T-helper 1 cell treated with Interleukin-12 subunit alpha and Interleukin-12 subunit beta and Interleukin-4 antibody, amounts not matched to agents 30 μg/mL and 1 μg/mL, for 36 hours (primary cell): ENCODE measurements around the gene CPM.

Experiments used
- H3K27ac Mint-ChIP-seq: one replicate; pipeline ENCODE4 v1.8.0; 2021; ENCODE audit warnings: mild to moderate bottlenecking, mixed read lengths
- H3K27me3 Mint-ChIP-seq: one replicate; pipeline ENCODE4 v1.8.0; 2021; ENCODE audit warnings: low read depth, mixed read lengths
- H3K36me3 Mint-ChIP-seq: one replicate; pipeline ENCODE4 v1.8.0; 2021; ENCODE audit warnings: low read depth, mixed read lengths
- H3K4me1 Mint-ChIP-seq: one replicate; pipeline ENCODE4 v1.8.0; 2021; ENCODE audit warnings: low read depth, mixed read lengths
- H3K4me3 Mint-ChIP-seq: one replicate; pipeline ENCODE4 v1.8.0; 2021; ENCODE audit warnings: mild to moderate bottlenecking, moderate library complexity, mixed read lengths
- H3K9me3 Mint-ChIP-seq: one replicate; pipeline ENCODE4 v1.8.0; 2021; ENCODE audit warnings: mixed read lengths

CPM gene

DNA sequence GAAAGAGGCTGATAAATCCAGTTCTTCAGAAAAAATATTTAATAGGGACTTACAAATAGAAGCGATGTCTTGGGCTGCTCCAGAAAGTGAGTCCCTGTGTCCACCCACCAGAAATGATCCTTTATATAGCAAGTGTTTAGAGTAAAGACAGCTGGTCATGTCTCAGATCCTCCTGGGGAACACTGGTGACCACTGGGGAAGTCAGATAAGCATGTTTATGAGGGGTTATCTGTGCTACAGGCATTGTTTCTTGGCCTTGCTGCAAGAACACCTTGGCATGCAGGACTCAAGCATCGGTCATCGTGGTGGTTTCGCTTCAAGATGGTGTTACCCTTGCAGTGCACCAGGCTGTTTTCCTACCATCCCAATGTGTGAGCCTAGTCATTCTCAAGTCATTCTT is 27.2 kb downstream of the CPM start:
- no peak overlapping the region for H3K4me3 Mint-ChIP-seq
- H3K27ac Mint-ChIP-seq = no peak overlapping the region
- H3K4me1 Mint-ChIP-seq = no peaks in the 10 kb centered on the region
- no peaks in the 10 kb centered on the region for H3K27me3 Mint-ChIP-seq
- no peaks in the 10 kb centered on the region for H3K9me3 Mint-ChIP-seq
- peaks cover 6% of the 10 kb centered on the region for H3K36me3 Mint-ChIP-seq

DNA sequence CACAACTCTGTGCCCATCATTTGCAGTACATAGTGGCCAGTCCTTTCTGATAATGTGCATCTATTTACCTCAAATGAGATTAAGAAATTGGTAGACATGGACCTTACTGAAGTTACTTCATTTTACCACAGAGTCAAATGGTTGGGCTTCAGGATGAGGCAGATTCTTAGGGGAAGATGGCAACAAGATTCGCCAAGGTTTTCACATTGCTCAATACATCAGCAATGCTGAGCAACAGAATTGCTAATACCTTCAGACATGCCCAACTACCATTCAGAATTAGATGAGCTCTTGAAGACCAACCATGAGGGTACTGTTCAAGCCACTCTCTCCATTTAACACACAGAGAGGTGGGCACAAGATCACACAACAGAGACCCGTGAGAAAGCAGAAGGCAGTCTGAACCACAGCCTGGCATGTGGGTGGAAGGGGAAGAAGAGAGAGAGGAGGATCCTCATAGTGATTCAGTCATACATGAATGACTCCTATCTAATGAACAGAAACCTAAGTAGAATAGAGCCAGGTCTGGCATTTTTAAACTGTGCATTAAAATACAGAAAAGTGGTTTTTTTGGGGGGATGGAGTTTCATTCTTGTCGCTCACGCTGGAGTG is 28.5 kb downstream of the CPM start:
- no peak overlapping the region for H3K27ac Mint-ChIP-seq
- H3K4me3 Mint-ChIP-seq = no peak overlapping the region
- H3K36me3 Mint-ChIP-seq = peaks cover 6% of the 10 kb centered on the region
- H3K4me1 Mint-ChIP-seq = no peaks in the 10 kb centered on the region
- H3K9me3 Mint-ChIP-seq = no peaks in the 10 kb centered on the region
- H3K27me3 Mint-ChIP-seq = no peaks in the 10 kb centered on the region

DNA sequence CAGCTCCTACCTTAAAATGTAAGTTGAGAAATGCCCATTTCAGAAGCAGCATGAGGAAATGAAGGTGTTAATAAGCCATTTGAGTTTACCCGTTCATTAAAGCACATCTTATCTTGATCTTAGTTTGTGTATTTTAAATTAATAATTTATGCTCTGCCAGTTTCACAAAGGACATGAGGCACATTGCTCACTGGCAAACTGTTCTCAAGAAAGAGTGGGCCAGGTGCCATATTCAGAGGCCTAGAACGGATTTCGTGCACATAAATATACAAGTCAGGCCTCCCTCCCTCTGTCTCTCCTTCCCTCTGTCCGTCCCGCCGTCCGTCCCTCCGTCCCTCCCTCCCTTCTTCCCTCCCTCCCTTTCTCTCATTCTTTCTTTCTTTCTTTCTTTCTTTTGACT is 29.5 kb downstream of the CPM start:
- no peak overlapping the region for H3K4me3 Mint-ChIP-seq
- no peak overlapping the region for H3K27ac Mint-ChIP-seq
- H3K36me3 Mint-ChIP-seq = peaks cover 2% of the 10 kb centered on the region
- no peaks in the 10 kb centered on the region for H3K9me3 Mint-ChIP-seq
- no peaks in the 10 kb centered on the region for H3K27me3 Mint-ChIP-seq
- H3K4me1 Mint-ChIP-seq = no peaks in the 10 kb centered on the region

DNA sequence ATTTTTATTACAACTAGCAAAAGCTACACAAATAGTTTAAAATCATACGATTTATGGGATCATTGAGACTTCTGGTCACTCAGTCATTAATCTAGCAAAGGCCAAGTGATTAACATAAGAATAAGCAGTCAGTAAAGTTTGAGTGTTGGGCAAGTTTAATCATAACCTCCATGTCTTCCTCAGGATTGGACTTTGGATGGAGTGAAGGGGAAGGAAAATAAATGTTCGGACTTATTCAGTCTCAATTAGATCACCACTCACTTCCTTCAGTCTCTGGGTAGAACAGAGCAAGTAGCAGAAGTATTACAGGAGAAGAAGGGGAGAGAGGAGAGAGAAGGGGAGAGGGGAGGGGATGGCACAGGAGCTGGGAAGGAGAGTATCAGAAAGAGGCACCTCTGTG is 31.4 kb downstream of the CPM start:
- no peaks in the 10 kb centered on the region for H3K4me1 Mint-ChIP-seq
- H3K27ac Mint-ChIP-seq = no peak overlapping the region
- peaks cover 2% of the 10 kb centered on the region for H3K36me3 Mint-ChIP-seq
- H3K27me3 Mint-ChIP-seq = no peaks in the 10 kb centered on the region
- no peaks in the 10 kb centered on the region for H3K9me3 Mint-ChIP-seq
- H3K4me3 Mint-ChIP-seq = no peak overlapping the region

DNA sequence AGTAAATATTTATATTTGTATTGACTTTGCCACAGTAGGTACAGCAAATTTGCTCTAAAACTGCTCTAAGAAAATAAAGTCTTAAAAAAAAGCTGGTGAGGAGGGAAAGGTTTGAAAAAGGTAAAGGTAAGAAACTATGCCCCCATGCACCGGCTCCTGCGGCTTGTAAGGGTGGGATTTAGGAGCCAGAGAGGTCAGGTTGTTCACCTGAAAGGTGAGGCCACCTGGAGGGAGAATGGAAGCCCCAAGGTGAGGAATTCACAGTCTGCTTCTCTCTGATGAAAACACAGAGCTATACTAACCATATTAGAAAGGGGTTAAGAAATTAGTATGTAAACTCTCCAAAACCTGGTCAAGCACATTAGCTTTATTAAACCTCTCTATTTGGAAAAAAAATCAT is 31.8 kb downstream of the CPM start:
- Mint-ChIP-seq H3K27ac (no peak overlapping the region), H3K4me1 (peaks cover under 1% of the 10 kb centered on the region), H3K4me3 (no peak overlapping the region), H3K9me3 (no peaks in the 10 kb centered on the region), H3K27me3 (no peaks in the 10 kb centered on the region), H3K36me3 (peaks cover 4% of the 10 kb centered on the region)

DNA sequence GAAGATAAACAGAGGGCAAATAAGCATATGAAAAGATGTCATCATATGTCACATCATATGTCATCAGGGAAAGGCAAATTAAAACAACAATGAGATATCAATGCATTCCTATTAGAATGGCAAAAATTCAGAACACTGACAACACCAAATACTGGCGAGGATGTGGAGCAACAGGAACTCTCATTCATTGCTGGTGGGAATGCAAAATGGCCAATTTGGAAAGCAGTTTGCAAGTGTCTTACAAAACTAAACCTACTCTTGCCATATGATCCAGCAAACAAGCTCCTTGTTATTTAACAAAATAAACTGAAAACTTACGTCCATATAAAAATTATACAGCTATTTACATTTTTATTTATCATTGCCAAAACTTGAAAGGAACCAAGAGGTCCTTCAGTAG is 32.7 kb downstream of the CPM start:
- Mint-ChIP-seq H3K36me3 (peaks cover 6% of the 10 kb centered on the region), H3K4me1 (peaks cover 2% of the 10 kb centered on the region), H3K27ac (no peak overlapping the region), H3K9me3 (no peaks in the 10 kb centered on the region), H3K27me3 (no peaks in the 10 kb centered on the region), H3K4me3 (no peak overlapping the region)

DNA sequence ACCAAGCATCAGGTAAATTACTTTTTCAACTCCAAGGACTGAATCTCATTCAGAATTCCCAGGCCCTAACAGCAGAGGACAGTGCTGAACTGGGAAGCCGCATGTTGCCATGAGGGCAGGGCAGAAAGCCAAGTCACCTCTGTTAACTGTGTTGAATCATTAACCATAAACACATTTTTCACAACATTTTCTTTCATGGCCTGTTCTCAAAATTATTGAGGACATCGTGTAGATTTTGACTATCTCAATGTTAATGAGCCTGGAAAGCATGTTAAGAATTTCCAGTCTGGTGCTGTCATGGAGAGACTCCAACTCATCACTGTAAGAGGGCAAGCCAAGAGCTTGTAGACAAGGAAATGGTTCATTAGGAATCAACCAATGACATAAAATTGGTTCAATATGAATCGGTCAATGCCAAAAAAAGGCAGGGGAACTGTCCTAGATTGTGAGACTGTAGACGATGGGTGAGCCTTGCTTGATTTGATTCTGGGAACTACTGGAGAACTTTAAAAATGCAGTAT is 33.7 kb downstream of the CPM start:
- Mint-ChIP-seq H3K4me1 (peaks cover 2% of the 10 kb centered on the region), H3K4me3 (no peak overlapping the region), H3K27ac (no peak overlapping the region), H3K27me3 (no peaks in the 10 kb centered on the region), H3K9me3 (no peaks in the 10 kb centered on the region), H3K36me3 (peaks cover 6% of the 10 kb centered on the region)

DNA sequence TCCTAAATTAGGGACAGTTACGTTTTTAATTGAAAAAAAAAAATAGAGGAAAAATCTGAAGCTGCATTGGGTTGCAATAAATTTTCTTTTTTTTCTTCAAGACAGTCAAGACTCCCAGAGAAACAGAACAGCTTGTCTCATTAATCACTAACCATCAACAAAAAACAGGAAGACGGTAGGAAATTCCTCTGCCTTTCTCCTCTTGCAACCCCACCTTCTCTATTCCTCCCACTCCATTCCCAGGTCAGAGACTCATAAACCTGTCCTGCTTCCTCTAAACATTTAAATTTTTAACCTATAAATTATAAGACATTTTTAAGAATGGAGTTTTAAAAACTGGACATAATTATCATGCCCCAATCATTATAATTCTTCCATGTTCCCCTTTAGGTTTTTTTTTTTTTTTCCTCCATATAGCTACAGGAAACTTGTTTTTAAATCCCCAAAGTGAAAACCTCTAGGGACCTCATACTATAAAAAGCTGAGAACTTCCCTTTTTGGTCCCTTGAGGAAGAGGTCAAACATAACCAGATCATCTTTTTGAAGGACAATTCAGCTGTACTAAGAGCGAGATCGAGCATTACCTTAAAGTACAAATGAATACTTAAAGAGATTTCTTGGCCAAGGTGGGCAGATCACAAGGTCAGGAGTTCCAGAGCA is 36.0 kb downstream of the CPM start:
- Mint-ChIP-seq H3K27me3 (no peaks in the 10 kb centered on the region), H3K27ac (no peak overlapping the region), H3K4me1 (peaks cover 3% of the 10 kb centered on the region)

DNA sequence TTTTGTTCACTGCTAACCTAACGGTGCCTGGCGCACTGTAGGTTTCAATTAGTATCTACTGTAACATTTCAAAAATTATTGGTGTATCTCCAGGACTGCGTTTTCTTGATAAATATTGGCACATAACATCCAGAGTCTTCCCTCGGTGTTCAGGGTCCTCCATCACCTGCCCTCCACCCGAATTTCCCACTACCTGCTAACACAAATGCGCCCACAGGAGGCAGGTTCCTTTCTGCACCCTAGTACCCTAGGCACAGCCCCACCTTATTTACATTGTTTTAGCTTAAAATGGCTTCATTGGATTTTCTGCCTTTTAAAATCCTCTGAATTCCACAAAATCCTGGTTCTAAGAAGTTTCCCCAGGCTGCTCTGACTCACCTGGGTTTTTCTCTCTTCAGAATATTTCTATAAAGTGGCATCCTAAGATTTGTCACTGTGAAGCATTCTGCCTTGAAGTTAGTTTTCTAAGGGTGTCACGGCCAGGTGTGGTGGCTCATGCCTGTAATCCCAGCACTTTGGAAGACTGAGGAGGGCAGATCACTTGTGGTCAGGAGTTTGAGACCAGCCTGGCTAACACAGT is 38.6 kb downstream of the CPM start:
- Mint-ChIP-seq H3K27ac (no peak overlapping the region), H3K4me3 (no peak overlapping the region), H3K27me3 (no peaks in the 10 kb centered on the region), H3K4me1 (peaks cover 16% of the 10 kb centered on the region), H3K36me3 (peaks cover 7% of the 10 kb centered on the region), H3K9me3 (no peaks in the 10 kb centered on the region)

More for the DNA sequence above, 36.0 kb downstream of the CPM start:
- Mint-ChIP-seq H3K4me3 (no peak overlapping the region), H3K9me3 (no peaks in the 10 kb centered on the region), H3K36me3 (peaks cover 7% of the 10 kb centered on the region)

DNA sequence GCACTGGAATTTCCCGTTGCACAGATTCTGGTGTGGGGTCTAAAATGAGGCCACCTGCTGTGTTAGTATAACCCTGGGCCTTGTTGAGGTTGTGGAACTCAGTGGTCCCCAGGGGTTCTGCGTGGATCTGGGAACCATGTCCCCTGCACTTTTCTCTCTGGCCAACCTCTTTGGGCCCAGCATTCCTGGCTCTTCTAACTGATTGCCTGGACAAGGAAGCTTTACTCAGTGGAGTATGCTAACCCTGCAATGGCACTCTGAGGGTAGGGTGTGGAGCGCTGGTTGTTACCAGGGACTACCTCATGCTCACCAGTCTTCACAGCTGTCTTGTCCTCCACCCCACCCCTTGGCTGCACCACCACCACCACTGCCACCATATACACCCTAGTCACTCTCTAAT is 39.2 kb downstream of the CPM start:
- peaks cover 7% of the 10 kb centered on the region for H3K36me3 Mint-ChIP-seq
- H3K4me1 Mint-ChIP-seq = peaks cover 19% of the 10 kb centered on the region
- H3K27ac Mint-ChIP-seq = no peak overlapping the region
- no peak overlapping the region for H3K4me3 Mint-ChIP-seq
- no peaks in the 10 kb centered on the region for H3K27me3 Mint-ChIP-seq
- H3K9me3 Mint-ChIP-seq = no peaks in the 10 kb centered on the region

DNA sequence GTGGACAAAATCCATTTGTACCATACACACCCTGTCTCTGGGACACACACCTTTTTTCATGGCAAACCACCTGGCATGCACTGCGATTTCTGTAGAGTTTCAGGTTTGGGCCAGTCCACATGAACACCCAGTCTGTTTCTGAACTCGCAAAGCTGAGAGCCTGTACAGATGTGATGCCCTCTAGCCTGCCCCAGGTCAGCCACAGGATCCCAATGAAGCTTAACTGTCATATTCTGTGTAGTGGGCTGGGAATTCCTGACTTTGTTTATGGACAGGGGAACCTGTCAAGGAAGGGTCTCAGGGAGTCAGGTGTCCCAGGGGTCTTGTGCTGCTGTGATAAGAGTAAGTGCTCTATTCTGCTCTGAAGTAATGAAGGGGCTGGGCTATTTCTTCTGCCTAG is 39.8 kb downstream of the CPM start:
- Mint-ChIP-seq H3K9me3 (no peaks in the 10 kb centered on the region), H3K36me3 (peaks cover 7% of the 10 kb centered on the region), H3K4me1 (peaks cover 21% of the 10 kb centered on the region), H3K27ac (no peak overlapping the region), H3K4me3 (no peak overlapping the region), H3K27me3 (no peaks in the 10 kb centered on the region)

DNA sequence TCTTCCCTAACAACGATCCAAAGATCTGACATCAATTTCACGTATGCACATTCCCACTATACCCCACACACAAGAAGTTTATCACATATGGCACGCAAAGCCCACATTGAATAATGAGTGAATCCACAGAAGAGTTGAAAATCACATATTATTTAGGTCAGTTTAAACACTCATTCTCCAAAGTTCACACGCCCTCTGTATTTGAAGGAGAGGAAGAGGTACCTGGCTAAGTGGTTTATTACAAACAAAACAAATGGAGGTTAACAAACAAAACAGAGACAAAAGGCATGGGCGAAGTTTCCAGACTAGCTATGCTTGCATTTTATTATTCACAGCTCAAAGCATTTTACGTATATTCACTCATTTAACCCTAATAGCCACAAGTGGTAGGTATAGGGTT is 41.8 kb downstream of the CPM start:
- Mint-ChIP-seq H3K9me3 (no peaks in the 10 kb centered on the region), H3K27me3 (no peaks in the 10 kb centered on the region), H3K4me3 (no peak overlapping the region), H3K36me3 (peaks cover 5% of the 10 kb centered on the region), H3K4me1 (peaks cover 20% of the 10 kb centered on the region), H3K27ac (no peak overlapping the region)

DNA sequence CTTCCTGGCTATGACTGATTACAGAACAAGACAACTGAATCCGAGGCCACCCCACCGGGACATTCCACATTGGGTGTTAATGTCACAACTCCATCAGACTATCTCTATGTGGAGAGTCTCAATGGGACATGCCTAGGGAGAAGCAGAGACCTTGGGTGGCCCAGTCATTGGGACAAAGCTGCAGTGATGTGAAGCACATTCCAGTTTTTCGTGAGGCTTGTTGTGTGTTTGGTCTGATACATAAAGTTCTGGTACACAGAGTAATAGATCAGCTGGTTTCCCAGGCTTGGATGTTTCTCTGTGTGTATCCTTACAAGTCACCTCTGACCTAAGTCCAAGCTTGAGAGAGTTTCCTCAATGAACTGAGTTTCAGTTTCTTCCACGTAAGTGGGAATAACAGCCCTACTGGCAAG is 42.3 kb downstream of the CPM start:
- Mint-ChIP-seq H3K4me1 (peaks cover 19% of the 10 kb centered on the region), H3K27ac (no peak overlapping the region), H3K4me3 (no peak overlapping the region), H3K9me3 (no peaks in the 10 kb centered on the region), H3K36me3 (peaks cover 3% of the 10 kb centered on the region), H3K27me3 (no peaks in the 10 kb centered on the region)

DNA sequence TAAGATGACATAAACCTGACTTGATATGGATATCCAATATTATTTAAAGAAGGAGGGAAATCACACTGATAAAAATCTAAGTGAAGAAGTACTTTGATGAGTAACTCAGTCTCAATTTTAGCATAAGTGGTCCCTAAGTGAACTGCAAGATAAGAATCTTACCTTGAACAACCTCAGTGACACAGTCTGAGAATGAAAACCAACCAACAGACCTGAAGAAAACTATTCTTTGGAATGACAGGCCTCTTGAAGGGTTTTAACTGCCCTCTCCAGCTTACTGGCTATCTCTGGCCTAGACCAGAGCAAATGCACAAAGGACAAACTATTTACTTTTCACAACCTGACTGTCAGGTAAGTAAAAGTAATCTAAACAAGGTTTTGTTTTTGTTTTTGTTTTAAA is 44.7 kb downstream of the CPM start:
- Mint-ChIP-seq H3K27me3 (no peaks in the 10 kb centered on the region), H3K9me3 (no peaks in the 10 kb centered on the region), H3K27ac (no peak overlapping the region), H3K4me3 (no peak overlapping the region), H3K4me1 (peaks cover 19% of the 10 kb centered on the region), H3K36me3 (peaks cover 3% of the 10 kb centered on the region)

DNA sequence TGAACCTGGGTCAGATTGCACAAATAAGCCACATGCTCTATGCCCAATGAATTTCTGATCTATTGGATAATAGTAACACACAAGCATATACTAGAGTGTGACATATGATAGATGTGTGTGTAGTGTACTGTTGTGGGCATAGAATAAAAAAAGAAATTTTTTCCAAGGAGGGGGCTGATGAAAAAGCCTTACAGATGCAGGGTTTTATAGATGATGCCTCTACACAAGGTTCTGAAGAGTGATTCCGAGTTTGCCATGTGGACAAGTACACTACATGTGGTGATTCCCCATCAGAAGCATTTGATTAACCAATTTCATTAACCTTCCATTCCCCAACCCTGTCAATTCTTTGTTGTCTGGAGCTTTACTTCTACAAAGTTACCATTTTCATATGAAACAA is 45.3 kb downstream of the CPM start:
- no peak overlapping the region for H3K4me3 Mint-ChIP-seq
- H3K27me3 Mint-ChIP-seq = no peaks in the 10 kb centered on the region
- peaks cover 3% of the 10 kb centered on the region for H3K36me3 Mint-ChIP-seq
- no peak overlapping the region for H3K27ac Mint-ChIP-seq
- peaks cover 19% of the 10 kb centered on the region for H3K4me1 Mint-ChIP-seq
- no peaks in the 10 kb centered on the region for H3K9me3 Mint-ChIP-seq
